Bronchial epithelial cell (primary cell): ENCODE measurements around the gene TRPM3. TPM values are rescaled to one million over a fixed set of nuclear protein-coding genes. Genes with fewer than 3 reads are reported as not detected.
A peak's percentile ranks its signal among the peaks of the same experiment; 100 is the strongest.

Source experiments
- DNase-seq: peaks from one replicate; pipeline ENCODE4 v3.0.0-alpha.2; 2010; ENCODE audit warnings: low read depth
- FAIRE-seq: peaks from 2 replicates; lab custom pipeline; 2011; peaks lifted over from hg19 to GRCh38; lab: Jason Lieb, UNC
- H3K27me3 ChIP-seq: 2 replicates; pipeline ENCODE4 v1.5.1; 2011; ENCODE audit warnings: low read length; ENCODE audit not compliant: control insufficient read depth, insufficient read depth
- H3K36me3 ChIP-seq: 2 replicates; pipeline ENCODE4 v1.5.1; 2011; ENCODE audit warnings: low read length; ENCODE audit not compliant: control insufficient read depth, insufficient read depth
- H3K4me3 ChIP-seq: 2 replicates; pipeline ENCODE4 v1.5.1; 2011; ENCODE audit warnings: mild to moderate bottlenecking, low read depth, low read length, control low read depth
- CTCF ChIP-seq: IDR thresholded peaks from 2 replicates; pipeline ENCODE4 v1.5.1; 2011; ENCODE audit warnings: mild to moderate bottlenecking, moderate library complexity, low read length, control low read depth, inconsistent platforms; ENCODE audit not compliant: insufficient read depth, severe bottlenecking
- total RNA-seq: library from RNA; depleted of rRNA; stranded (reverse); fragments of >200 nt; gene quantifications from 2 replicates; pipeline ENCODE4 v1.2.1, GENCODE V29; 2014

The TRPM3 gene
- total RNA-seq, 1 donor from 2014 or later, result not detected

DNA sequence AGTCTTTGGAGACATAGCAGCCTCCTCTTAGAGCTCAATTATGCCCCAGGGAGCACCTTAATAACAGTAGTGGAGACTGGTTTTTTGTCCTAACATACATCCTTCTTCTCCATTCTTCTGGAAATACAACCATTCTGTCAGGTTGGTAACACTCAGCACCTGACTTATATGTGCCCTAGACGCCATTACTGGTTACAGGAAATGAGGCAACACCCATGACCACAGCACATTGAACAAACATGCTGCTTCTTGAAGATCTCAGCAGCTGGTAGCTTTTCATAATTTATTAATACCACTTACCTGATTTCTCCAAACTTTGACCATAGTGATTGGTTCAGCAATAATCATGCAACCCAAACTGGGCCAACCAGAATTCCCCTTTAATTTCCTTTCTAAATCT lies 25.1 kb upstream of the TRPM3 start:
- Histone ChIP-seq H3K36me3 (no peaks in the 10 kb centered on the region), H3K4me3 (no peak overlapping the region), H3K27me3 (no peaks in the 10 kb centered on the region)
- DNase-seq (peak; percentile 65), FAIRE-seq (no peak)
- TF ChIP-seq CTCF, result no peak

GRCh38 chr9:71145179-71145578 lies 23.8 kb upstream of the TRPM3 start:
- FAIRE-seq, result no peak
- TF ChIP-seq CTCF, result no peak
- no peaks in the 10 kb centered on the region for H3K36me3 ChIP-seq
- no peaks in the 10 kb centered on the region for H3K27me3 ChIP-seq
- no peak overlapping the region for H3K4me3 ChIP-seq
- DNase-seq, result peak; percentile 22

DNA sequence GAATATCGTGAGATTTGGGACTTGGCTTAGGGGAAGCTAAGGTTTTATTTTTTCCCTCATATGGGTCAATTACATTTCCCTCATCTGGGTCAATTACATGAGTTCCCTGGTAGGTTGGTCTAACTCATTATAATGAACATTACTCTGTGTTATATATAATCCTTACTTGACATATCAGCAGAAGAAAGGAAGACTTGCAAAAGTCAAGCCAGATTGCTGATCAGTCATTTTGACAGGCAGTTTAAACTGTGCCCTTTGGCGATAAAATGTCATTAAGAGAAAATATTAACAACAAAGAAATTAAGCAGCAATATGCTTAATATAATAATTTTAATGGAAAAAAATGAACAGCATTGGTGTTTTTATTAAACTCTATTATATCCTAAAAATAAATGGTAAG lies 23.1 kb upstream of the TRPM3 start:
- Histone ChIP-seq H3K4me3 (no peak overlapping the region), H3K36me3 (no peaks in the 10 kb centered on the region), H3K27me3 (no peaks in the 10 kb centered on the region)
- no peak for TF ChIP-seq CTCF
- no peak for DNase-seq
- FAIRE-seq, result no peak

GRCh38 chr9:71136696-71137095 lies 15.3 kb upstream of the TRPM3 start:
- no peak for DNase-seq
- no peak for FAIRE-seq
- no peak for TF ChIP-seq CTCF
- Histone ChIP-seq H3K27me3 (no peaks in the 10 kb centered on the region), H3K36me3 (no peaks in the 10 kb centered on the region), H3K4me3 (no peak overlapping the region)

GRCh38 chr9:71131145-71131544 lies 9.7 kb upstream of the TRPM3 start:
- no peaks in the 10 kb centered on the region for H3K27me3 ChIP-seq
- no peak for TF ChIP-seq CTCF
- FAIRE-seq, result no peak
- no peak overlapping the region for H3K4me3 ChIP-seq
- no peak for DNase-seq
- H3K36me3 ChIP-seq, result no peaks in the 10 kb centered on the region

DNA sequence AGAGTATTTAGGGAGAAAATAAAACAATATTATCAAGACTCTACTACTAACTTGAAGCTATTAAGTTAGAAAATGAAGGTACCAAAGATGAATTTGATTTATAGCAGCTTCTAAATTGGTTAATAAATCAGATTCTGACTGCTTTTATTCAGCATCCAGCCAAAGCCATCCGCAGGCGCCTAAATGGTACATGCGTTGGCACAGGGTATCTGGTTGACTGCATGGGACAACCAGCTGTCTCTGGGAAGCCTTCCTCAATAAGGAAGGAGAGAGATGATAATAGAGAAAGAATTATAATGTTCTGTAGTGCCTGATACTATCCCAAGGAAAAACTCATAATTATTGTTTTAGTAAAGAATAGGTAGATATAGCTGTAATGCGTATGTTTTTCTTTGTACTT lies 9.1 kb upstream of the TRPM3 start:
- DNase-seq (no peak), FAIRE-seq (no peak)
- Histone ChIP-seq H3K27me3 (no peaks in the 10 kb centered on the region), H3K36me3 (no peaks in the 10 kb centered on the region), H3K4me3 (no peak overlapping the region)
- TF ChIP-seq CTCF, result no peak
